SK-N-SH (cell line): ENCODE measurements around the gene USP19.

ENCODE experiments used
- EP300 ChIP-seq, 2 experiments: IDR thresholded peaks; 2 replicates each; pipeline versions ENCODE4 v1.4.0 to v1.6.1; 2012; ENCODE audit warnings: borderline replicate concordance in 1 of 2, low read depth in 1 of 2, low read length in 1 of 2
- EZH2phosphoT487 ChIP-seq: fragments of 200-600 bp; sonication (generic); IDR thresholded peaks from 2 replicates; pipeline ENCODE4 v1.6.1; 2017; ENCODE audit warnings: low read depth, mixed run types, mild to moderate bottlenecking, antibody characterized with exemption, moderate library complexity, borderline replicate concordance
- FOXJ3 ChIP-seq: sonication (generic); formaldehyde crosslinking; IDR thresholded peaks from 2 replicates; pipeline ENCODE4 v1.5.1; 2020; ENCODE audit warnings: mild to moderate bottlenecking, missing genetic modification reagents
- FOXM1 ChIP-seq: IDR thresholded peaks from 2 replicates; pipeline ENCODE4 v1.4.0; 2012; ENCODE audit warnings: low read depth, mild to moderate bottlenecking
- MXI1 ChIP-seq: IDR thresholded peaks from 2 replicates; pipeline ENCODE4 v1.6.1; 2012; ENCODE audit warnings: mild to moderate bottlenecking, low read depth, low read length, improper control_type of control experiment
- POLR2AphosphoS5 ChIP-seq: IDR thresholded peaks from 2 replicates; pipeline ENCODE4 v1.6.1; 2012; ENCODE audit warnings: low read depth, low read length
- RXRA ChIP-seq: IDR thresholded peaks from 2 replicates; pipeline ENCODE4 v1.4.0; 2012; ENCODE audit warnings: low read depth, mild to moderate bottlenecking, borderline replicate concordance
- SIN3A ChIP-seq: IDR thresholded peaks from 2 replicates; pipeline ENCODE4 v1.6.1; 2012; ENCODE audit warnings: low read depth, mild to moderate bottlenecking, low read length, moderate library complexity, borderline replicate concordance
- TAF1 ChIP-seq: IDR thresholded peaks from 2 replicates; pipeline ENCODE4 v1.6.1; 2012; ENCODE audit warnings: low read depth, mild to moderate bottlenecking, low read length, moderate library complexity, borderline replicate concordance
- TF ChIP-seq, protein P1 (sequence below): IDR thresholded peaks from 2 replicates; pipeline ENCODE4 v1.6.1; 2012; ENCODE audit warnings: mild to moderate bottlenecking, low read depth, low read length, moderate library complexity
- TF ChIP-seq, protein P2 (sequence below): fragments of 150-350 bp; IDR thresholded peaks from 2 replicates; pipeline ENCODE4 v1.6.1; 2017; ENCODE audit warnings: antibody characterized with exemption, low read length, low read depth, borderline replicate concordance
- TF ChIP-seq, protein P3 (sequence below): fragments of 200-600 bp; sonication (generic); IDR thresholded peaks from 2 replicates; pipeline ENCODE4 v1.6.1; 2017; ENCODE audit warnings: antibody characterized with exemption, mild to moderate bottlenecking, moderate library complexity

DNA sequence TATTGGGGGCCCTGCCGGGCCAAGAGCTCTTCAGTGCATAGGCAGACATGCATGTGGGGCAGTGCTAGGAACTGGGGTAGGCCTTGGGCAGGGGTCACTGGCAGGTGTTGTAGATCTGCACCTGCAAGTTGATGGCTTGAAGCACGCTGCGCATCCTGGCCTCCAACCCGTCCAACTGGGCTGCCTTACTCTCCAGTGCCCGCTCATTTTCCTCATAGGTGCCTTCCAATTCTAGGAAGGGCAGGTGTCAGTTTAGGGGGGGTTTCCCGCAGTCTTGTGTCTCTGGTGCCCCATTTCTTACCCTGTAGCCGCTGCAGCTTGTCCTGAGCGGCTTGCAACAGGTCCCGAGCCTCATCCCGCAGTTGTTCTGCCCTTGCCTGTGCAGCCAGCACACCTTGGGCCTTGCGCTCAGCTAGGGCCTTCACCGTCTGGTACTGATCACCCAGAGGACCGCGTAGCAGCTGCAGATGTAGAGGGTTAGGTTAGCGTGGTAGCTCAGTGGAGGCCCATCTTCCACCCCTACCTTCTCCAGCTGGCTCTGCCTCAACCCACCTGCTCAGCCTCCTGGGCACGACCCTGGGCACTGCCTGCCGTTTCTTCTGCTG is 611 bp upstream of the USP19 start:
- TF ChIP-seq FOXJ3 (CRISPR knock-in tag) (no peak), EZH2phosphoT487 (no peak), TAF1 (no peak), POLR2AphosphoS5 (no peak), MXI1 (no peak), RXRA (no peak), FOXM1 (no peak), SIN3A (no peak), EP300 (IDR thresholded peaks at IDR 0.05; ENCODE audit: borderline replicate concordance in 1 of 2, low read depth in 1 of 2, low read length in 1 of 2) (no peak)
- TF ChIP-seq, protein P1, sequence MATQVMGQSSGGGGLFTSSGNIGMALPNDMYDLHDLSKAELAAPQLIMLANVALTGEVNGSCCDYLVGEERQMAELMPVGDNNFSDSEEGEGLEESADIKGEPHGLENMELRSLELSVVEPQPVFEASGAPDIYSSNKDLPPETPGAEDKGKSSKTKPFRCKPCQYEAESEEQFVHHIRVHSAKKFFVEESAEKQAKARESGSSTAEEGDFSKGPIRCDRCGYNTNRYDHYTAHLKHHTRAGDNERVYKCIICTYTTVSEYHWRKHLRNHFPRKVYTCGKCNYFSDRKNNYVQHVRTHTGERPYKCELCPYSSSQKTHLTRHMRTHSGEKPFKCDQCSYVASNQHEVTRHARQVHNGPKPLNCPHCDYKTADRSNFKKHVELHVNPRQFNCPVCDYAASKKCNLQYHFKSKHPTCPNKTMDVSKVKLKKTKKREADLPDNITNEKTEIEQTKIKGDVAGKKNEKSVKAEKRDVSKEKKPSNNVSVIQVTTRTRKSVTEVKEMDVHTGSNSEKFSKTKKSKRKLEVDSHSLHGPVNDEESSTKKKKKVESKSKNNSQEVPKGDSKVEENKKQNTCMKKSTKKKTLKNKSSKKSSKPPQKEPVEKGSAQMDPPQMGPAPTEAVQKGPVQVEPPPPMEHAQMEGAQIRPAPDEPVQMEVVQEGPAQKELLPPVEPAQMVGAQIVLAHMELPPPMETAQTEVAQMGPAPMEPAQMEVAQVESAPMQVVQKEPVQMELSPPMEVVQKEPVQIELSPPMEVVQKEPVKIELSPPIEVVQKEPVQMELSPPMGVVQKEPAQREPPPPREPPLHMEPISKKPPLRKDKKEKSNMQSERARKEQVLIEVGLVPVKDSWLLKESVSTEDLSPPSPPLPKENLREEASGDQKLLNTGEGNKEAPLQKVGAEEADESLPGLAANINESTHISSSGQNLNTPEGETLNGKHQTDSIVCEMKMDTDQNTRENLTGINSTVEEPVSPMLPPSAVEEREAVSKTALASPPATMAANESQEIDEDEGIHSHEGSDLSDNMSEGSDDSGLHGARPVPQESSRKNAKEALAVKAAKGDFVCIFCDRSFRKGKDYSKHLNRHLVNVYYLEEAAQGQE = no peak
- TF ChIP-seq, protein P2, sequence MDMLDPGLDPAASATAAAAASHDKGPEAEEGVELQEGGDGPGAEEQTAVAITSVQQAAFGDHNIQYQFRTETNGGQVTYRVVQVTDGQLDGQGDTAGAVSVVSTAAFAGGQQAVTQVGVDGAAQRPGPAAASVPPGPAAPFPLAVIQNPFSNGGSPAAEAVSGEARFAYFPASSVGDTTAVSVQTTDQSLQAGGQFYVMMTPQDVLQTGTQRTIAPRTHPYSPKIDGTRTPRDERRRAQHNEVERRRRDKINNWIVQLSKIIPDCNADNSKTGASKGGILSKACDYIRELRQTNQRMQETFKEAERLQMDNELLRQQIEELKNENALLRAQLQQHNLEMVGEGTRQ = no peak
- TF ChIP-seq, protein P3, sequence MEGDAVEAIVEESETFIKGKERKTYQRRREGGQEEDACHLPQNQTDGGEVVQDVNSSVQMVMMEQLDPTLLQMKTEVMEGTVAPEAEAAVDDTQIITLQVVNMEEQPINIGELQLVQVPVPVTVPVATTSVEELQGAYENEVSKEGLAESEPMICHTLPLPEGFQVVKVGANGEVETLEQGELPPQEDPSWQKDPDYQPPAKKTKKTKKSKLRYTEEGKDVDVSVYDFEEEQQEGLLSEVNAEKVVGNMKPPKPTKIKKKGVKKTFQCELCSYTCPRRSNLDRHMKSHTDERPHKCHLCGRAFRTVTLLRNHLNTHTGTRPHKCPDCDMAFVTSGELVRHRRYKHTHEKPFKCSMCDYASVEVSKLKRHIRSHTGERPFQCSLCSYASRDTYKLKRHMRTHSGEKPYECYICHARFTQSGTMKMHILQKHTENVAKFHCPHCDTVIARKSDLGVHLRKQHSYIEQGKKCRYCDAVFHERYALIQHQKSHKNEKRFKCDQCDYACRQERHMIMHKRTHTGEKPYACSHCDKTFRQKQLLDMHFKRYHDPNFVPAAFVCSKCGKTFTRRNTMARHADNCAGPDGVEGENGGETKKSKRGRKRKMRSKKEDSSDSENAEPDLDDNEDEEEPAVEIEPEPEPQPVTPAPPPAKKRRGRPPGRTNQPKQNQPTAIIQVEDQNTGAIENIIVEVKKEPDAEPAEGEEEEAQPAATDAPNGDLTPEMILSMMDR = no peak
